H1 (cell line): Measurements from ENCODE around the gene RIT2. TPM values are rescaled to one million over a fixed set of nuclear protein-coding genes. Genes with fewer than 3 reads are reported as not detected.

ENCODE experiments used
- FOSL1 ChIP-seq: IDR thresholded peaks from 2 replicates; pipeline ENCODE4 v1.6.1; 2011; ENCODE audit warnings: mild to moderate bottlenecking, low read depth, low read length, moderate library complexity; ENCODE audit not compliant: insufficient read depth
- HDAC2 ChIP-seq, 2 experiments: fragments of 300-600 bp in 1 of 2; sonication (generic) in 1 of 2; IDR thresholded peaks; 2 replicates each; pipeline ENCODE4 v1.6.1; 2011 to 2012; ENCODE audit warnings: low read depth in 2 of 2, low read length in 2 of 2, mild to moderate bottlenecking in 2 of 2, moderate library complexity in 2 of 2, borderline replicate concordance in 1 of 2, inconsistent platforms in 1 of 2
- PHF8 ChIP-seq: fragments of 200-600 bp; sonication (generic); conservative IDR thresholded peaks from 2 replicates; pipeline ENCODE4 v1.7.1; 2012; ENCODE audit warnings: low read depth, mild to moderate bottlenecking, inconsistent platforms, low read length, moderate library complexity
- polyA plus RNA-seq, 7 experiments: library from polyadenylated mRNA; depleted of rRNA in 3 of 7; stranded (reverse) in 5 of 7; unstranded in 2 of 7; fragments of >200 nt in 5 of 7; fragments of 200-250 nt in 2 of 7; gene quantifications; 1 replicate in 5 of 7; 2 replicates in 1 of 7; 4 replicates in 1 of 7; pipeline versions ENCODE4 v1.2.1 to v1.2.3, GENCODE V29; 2011 to 2013; ENCODE audit warnings: missing spikeins in 2 of 7, mixed read lengths in 2 of 7
- total RNA-seq: library from RNA; stranded (reverse); fragmentation: NEBNext Ultra II Directional; extraction: Animal tissue kit (Norgen Biotek cat#: 25700); gene quantifications from 2 replicates; pipeline ENCODE4 v1.2.1, GENCODE V29; 2021

The RIT2 gene
- total and polyA plus RNA-seq, 2 of the 8 experiments (the other 6 are each of a cell fraction or from before 2014, with no cell fraction given): 0.67 to 3.2 TPM

DNA sequence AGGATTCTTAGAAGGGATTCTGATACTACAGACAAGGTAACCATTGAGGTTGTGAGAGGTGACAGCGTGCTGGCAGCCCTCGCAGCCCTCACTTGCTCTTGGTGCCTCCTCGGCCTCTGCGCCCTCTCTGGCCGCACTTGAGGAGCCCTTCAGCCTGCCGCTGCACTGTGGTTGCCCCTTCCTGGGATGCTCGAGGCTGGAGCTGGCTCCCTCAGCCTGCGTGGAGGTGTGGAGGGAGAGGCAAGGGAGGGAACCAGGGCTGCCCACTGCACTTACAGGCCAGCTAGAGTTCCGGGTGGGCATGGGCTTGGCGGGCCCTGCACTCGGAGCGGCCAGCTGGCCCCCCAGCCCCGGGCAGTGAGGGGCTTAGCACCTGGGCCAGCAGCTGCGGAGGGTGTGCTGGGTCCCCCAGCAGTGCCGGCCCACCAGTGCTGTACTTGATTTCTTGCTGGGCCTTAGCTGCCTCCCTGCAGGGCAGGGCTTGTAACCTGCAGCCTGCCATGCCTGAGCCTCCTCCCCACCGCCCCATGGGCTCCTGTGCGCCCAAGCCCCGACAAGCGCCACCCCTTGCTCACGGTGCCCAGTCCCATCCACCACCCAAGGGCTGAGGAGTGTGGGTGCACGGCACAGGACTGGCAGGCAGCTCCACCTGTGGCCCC lies 23.9 kb upstream of the RIT2 start (continued):
- TF ChIP-seq FOSL1 (no peak), PHF8 (no peak), HDAC2 (IDR thresholded peaks at IDR 0.05; ENCODE audit: borderline replicate concordance in 1 of 2, low read depth in 2 of 2, low read length in 2 of 2) (no peak)
- TF ChIP-seq, all 59 proteins: peak for 0
